OCI-LY7 (cell line): Measurements from ENCODE around the gene GALNT17.

ENCODE experiments used
- EZH2phosphoT487 ChIP-seq: fragments of 200-600 bp; sonication (generic); IDR thresholded peaks from 2 replicates; pipeline ENCODE4 v1.6.1; 2018; ENCODE audit warnings: low read depth, borderline replicate concordance, mild to moderate bottlenecking, mixed run types, antibody characterized with exemption, low read length, moderate library complexity, mixed read lengths
- TF ChIP-seq, protein P1 (sequence below): fragments of 200-600 bp; sonication (generic); conservative IDR thresholded peaks from 2 replicates; pipeline ENCODE4 v1.5.1; 2014; ENCODE audit warnings: mild to moderate bottlenecking, antibody characterized with exemption, low read length, moderate library complexity, mixed read lengths

- no peak for TF ChIP-seq EZH2phosphoT487
- TF ChIP-seq, protein P1, sequence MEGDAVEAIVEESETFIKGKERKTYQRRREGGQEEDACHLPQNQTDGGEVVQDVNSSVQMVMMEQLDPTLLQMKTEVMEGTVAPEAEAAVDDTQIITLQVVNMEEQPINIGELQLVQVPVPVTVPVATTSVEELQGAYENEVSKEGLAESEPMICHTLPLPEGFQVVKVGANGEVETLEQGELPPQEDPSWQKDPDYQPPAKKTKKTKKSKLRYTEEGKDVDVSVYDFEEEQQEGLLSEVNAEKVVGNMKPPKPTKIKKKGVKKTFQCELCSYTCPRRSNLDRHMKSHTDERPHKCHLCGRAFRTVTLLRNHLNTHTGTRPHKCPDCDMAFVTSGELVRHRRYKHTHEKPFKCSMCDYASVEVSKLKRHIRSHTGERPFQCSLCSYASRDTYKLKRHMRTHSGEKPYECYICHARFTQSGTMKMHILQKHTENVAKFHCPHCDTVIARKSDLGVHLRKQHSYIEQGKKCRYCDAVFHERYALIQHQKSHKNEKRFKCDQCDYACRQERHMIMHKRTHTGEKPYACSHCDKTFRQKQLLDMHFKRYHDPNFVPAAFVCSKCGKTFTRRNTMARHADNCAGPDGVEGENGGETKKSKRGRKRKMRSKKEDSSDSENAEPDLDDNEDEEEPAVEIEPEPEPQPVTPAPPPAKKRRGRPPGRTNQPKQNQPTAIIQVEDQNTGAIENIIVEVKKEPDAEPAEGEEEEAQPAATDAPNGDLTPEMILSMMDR, result no peak
Observed at GRCh38 chr7:71393661-71394060, 261.7 kb downstream of the GALNT17 start.
